T-helper 17 cell (primary cell): ENCODE results near the gene LSM3. TPM values are rescaled to one million over a fixed set of nuclear protein-coding genes. Genes with fewer than 3 reads are reported as not detected.

ENCODE experiments used
- ATAC-seq: fragments of 150-1000 bp; cut with Tn5 transposase; 2 replicates; pipeline ENCODE4 v1.10.0; 2021; ENCODE audit warnings: mild to moderate bottlenecking, moderate library complexity
- DNase-seq, 3 donors: peaks; one replicate each; pipeline versions ENCODE4 v3.0.0 to v3.0.0-alpha.2; 2020 to 2021
- H3K9me3 ChIP-seq: one replicate; pipeline ENCODE4 v1.7.0; 2013; ENCODE audit warnings: low read length, mild to moderate bottlenecking; ENCODE audit not compliant: control insufficient read depth, poor library complexity, severe bottlenecking
- H3K27ac Mint-ChIP-seq: one replicate; pipeline ENCODE4 v1.8.0; 2022; ENCODE audit warnings: mild to moderate bottlenecking, moderate library complexity, mixed read lengths
- H3K27me3 Mint-ChIP-seq: one replicate; pipeline ENCODE4 v1.8.0; 2022; ENCODE audit warnings: mixed read lengths
- H3K36me3 Mint-ChIP-seq: one replicate; pipeline ENCODE4 v1.8.0; 2022; ENCODE audit warnings: low read depth, mixed read lengths
- H3K4me1 Mint-ChIP-seq: one replicate; pipeline ENCODE4 v1.8.0; 2022; ENCODE audit warnings: mild to moderate bottlenecking, mixed read lengths
- H3K4me3 Mint-ChIP-seq: one replicate; pipeline ENCODE4 v1.8.0; 2022; ENCODE audit warnings: mild to moderate bottlenecking, moderate library complexity, mixed read lengths
- total RNA-seq, 4 donors: library from RNA in 2 of 4; stranded (reverse) in 2 of 4; gene quantifications; one replicate each; pipeline ENCODE4 v1.2.3 and lab custom pipeline; 2022 to 2026

Gene LSM3
- total RNA-seq, 2 donors from 2014 or later, result 5.5 to 6.3 TPM

- DNase-seq (no peak), ATAC-seq (no peak)
- peaks cover 3% of the 10 kb centered on the region for H3K9me3 ChIP-seq
- H3K27ac Mint-ChIP-seq, result peak overlapping the region; percentile 84
- peak overlapping the region; percentile 36 for H3K4me3 Mint-ChIP-seq
- peaks cover 14% of the 10 kb centered on the region for H3K4me1 Mint-ChIP-seq
- H3K27me3 Mint-ChIP-seq, result no peaks in the 10 kb centered on the region
- H3K36me3 Mint-ChIP-seq, result peaks cover 19% of the 10 kb centered on the region
Observed at GRCh38 chr3:14156201-14156600, 22.4 kb upstream of the LSM3 start.

- ATAC-seq, result no peak
- peaks cover 14% of the 10 kb centered on the region for H3K4me1 Mint-ChIP-seq
- H3K27ac Mint-ChIP-seq, result peak overlapping the region; percentile 84
- H3K27me3 Mint-ChIP-seq, result no peaks in the 10 kb centered on the region
- peaks cover 9% of the 10 kb centered on the region for H3K9me3 ChIP-seq
- H3K4me3 Mint-ChIP-seq, result no peak overlapping the region
- peaks cover 23% of the 10 kb centered on the region for H3K36me3 Mint-ChIP-seq
- DNase-seq, result no peak
Observed at GRCh38 chr3:14156843-14157561, 21.6 kb upstream of the LSM3 start.

GRCh38 chr3:14157951-14158350 is 20.7 kb upstream of the LSM3 start:
- H3K27ac Mint-ChIP-seq, result peak overlapping the region; percentile 84
- H3K9me3 ChIP-seq, result peaks cover 15% of the 10 kb centered on the region
- no peak for ATAC-seq
- H3K4me1 Mint-ChIP-seq, result peaks cover 12% of the 10 kb centered on the region
- H3K27me3 Mint-ChIP-seq, result no peaks in the 10 kb centered on the region
- peaks cover 29% of the 10 kb centered on the region for H3K36me3 Mint-ChIP-seq
- no peak overlapping the region for H3K4me3 Mint-ChIP-seq
- no peak for DNase-seq

- H3K9me3 ChIP-seq, result peaks cover 15% of the 10 kb centered on the region
- Mint-ChIP-seq H3K27ac (no peak overlapping the region), H3K27me3 (no peaks in the 10 kb centered on the region), H3K4me3 (peak overlapping the region; percentile 16), H3K4me1 (peaks cover 12% of the 10 kb centered on the region), H3K36me3 (peaks cover 30% of the 10 kb centered on the region)
- DNase-seq, result no peak
- ATAC-seq, result no peak
Observed at GRCh38 chr3:14158370-14158769, 20.2 kb upstream of the LSM3 start.

- no peak overlapping the region for H3K4me3 Mint-ChIP-seq
- DNase-seq (no peak), ATAC-seq (no peak)
- no peaks in the 10 kb centered on the region for H3K27me3 Mint-ChIP-seq
- no peak overlapping the region for H3K27ac Mint-ChIP-seq
- peaks cover 15% of the 10 kb centered on the region for H3K9me3 ChIP-seq
- H3K36me3 Mint-ChIP-seq, result peaks cover 31% of the 10 kb centered on the region
- peaks cover 6% of the 10 kb centered on the region for H3K4me1 Mint-ChIP-seq
Observed at GRCh38 chr3:14159426-14159825, 19.2 kb upstream of the LSM3 start.

GRCh38 chr3:14161282-14161681 is 17.3 kb upstream of the LSM3 start:
- Mint-ChIP-seq H3K4me3 (no peak overlapping the region), H3K4me1 (peaks cover 8% of the 10 kb centered on the region), H3K27me3 (no peaks in the 10 kb centered on the region), H3K27ac (no peak overlapping the region), H3K36me3 (peaks cover 26% of the 10 kb centered on the region)
- H3K9me3 ChIP-seq, result peaks cover 15% of the 10 kb centered on the region
- DNase-seq (no peak), ATAC-seq (no peak)

- H3K9me3 ChIP-seq, result peaks cover 15% of the 10 kb centered on the region
- Mint-ChIP-seq H3K36me3 (peaks cover 32% of the 10 kb centered on the region), H3K27ac (no peak overlapping the region), H3K27me3 (no peaks in the 10 kb centered on the region), H3K4me3 (no peak overlapping the region), H3K4me1 (peaks cover 11% of the 10 kb centered on the region)
- ATAC-seq (no peak), DNase-seq (no peak)
Observed at GRCh38 chr3:14162178-14162577, 16.4 kb upstream of the LSM3 start.

- peaks cover 5% of the 10 kb centered on the region for H3K9me3 ChIP-seq
- peaks cover 26% of the 10 kb centered on the region for H3K4me1 Mint-ChIP-seq
- no peak for DNase-seq
- H3K27me3 Mint-ChIP-seq, result no peaks in the 10 kb centered on the region
- ATAC-seq, result no peak
- H3K4me3 Mint-ChIP-seq, result no peak overlapping the region
- H3K36me3 Mint-ChIP-seq, result peaks cover 45% of the 10 kb centered on the region
- no peak overlapping the region for H3K27ac Mint-ChIP-seq
Observed at GRCh38 chr3:14166877-14167603, 11.6 kb upstream of the LSM3 start.

- peaks cover 38% of the 10 kb centered on the region for H3K4me1 Mint-ChIP-seq
- ATAC-seq, result no peak
Observed at GRCh38 chr3:14169435-14169834, 9.2 kb upstream of the LSM3 start.

GRCh38 chr3:14169871-14170270 is 8.7 kb upstream of the LSM3 start:
- H3K9me3 ChIP-seq, result no peaks in the 10 kb centered on the region
- H3K4me1 Mint-ChIP-seq, result peaks cover 40% of the 10 kb centered on the region
- ATAC-seq (no peak), DNase-seq (no peak)
- no peaks in the 10 kb centered on the region for H3K27me3 Mint-ChIP-seq
- H3K36me3 Mint-ChIP-seq, result peaks cover 39% of the 10 kb centered on the region
- peak overlapping the region; percentile 68 for H3K27ac Mint-ChIP-seq
- no peak overlapping the region for H3K4me3 Mint-ChIP-seq

More at GRCh38 chr3:14169435-14169834, 9.2 kb upstream of the LSM3 start:
- H3K4me3 Mint-ChIP-seq, result no peak overlapping the region
- no peak for DNase-seq
- H3K27me3 Mint-ChIP-seq, result no peaks in the 10 kb centered on the region
- no peaks in the 10 kb centered on the region for H3K9me3 ChIP-seq
- peak overlapping the region; percentile 68 for H3K27ac Mint-ChIP-seq
- H3K36me3 Mint-ChIP-seq, result peaks cover 39% of the 10 kb centered on the region

- no peaks in the 10 kb centered on the region for H3K9me3 ChIP-seq
- DNase-seq, result no peak
- Mint-ChIP-seq H3K36me3 (peaks cover 39% of the 10 kb centered on the region), H3K4me1 (peaks cover 48% of the 10 kb centered on the region), H3K27ac (peak overlapping the region; percentile 68), H3K27me3 (no peaks in the 10 kb centered on the region), H3K4me3 (no peak overlapping the region)
- no peak for ATAC-seq
Observed at GRCh38 chr3:14170531-14171159, 8.0 kb upstream of the LSM3 start.

GRCh38 chr3:14172496-14172895 is 6.1 kb upstream of the LSM3 start:
- H3K27me3 Mint-ChIP-seq, result no peaks in the 10 kb centered on the region
- no peaks in the 10 kb centered on the region for H3K9me3 ChIP-seq
- peaks cover 54% of the 10 kb centered on the region for H3K4me1 Mint-ChIP-seq
- H3K4me3 Mint-ChIP-seq, result no peak overlapping the region
- H3K27ac Mint-ChIP-seq, result peak overlapping the region; percentile 65
- ATAC-seq (no peak), DNase-seq (no peak)
- peaks cover 25% of the 10 kb centered on the region for H3K36me3 Mint-ChIP-seq

- no peak for DNase-seq
- no peak for ATAC-seq
- no peaks in the 10 kb centered on the region for H3K9me3 ChIP-seq
- Mint-ChIP-seq H3K4me3 (peak overlapping the region; percentile 80), H3K4me1 (peaks cover 63% of the 10 kb centered on the region), H3K27ac (peak overlapping the region; percentile 96), H3K27me3 (no peaks in the 10 kb centered on the region), H3K36me3 (peaks cover 19% of the 10 kb centered on the region)
Observed at GRCh38 chr3:14174483-14174882, 4.1 kb upstream of the LSM3 start.
